Mesendoderm (in vitro differentiated cells): ENCODE results near the gene KCNAB1.

Experiments used
- DNase-seq: peaks from one replicate; pipeline ENCODE4 v3.0.0; 2013
- H2AK5ac ChIP-seq: 2 replicates; pipeline ENCODE4 v1.6.1; 2013; ENCODE audit warnings: low read length, inconsistent platforms
- H2BK120ac ChIP-seq: 2 replicates; pipeline ENCODE4 v1.6.1; 2013; ENCODE audit warnings: low read depth, mild to moderate bottlenecking, low read length, moderate library complexity, mixed read lengths
- H2BK15ac ChIP-seq: replicated peaks from 2 replicates; pipeline ENCODE4 v1.6.1; 2013; ENCODE audit warnings: low read depth, mild to moderate bottlenecking, moderate library complexity
- H2BK5ac ChIP-seq: 2 replicates; pipeline ENCODE4 v1.6.1; 2013; ENCODE audit warnings: low read length, inconsistent platforms
- H3K18ac ChIP-seq: 2 replicates; pipeline ENCODE4 v1.6.1; 2013; ENCODE audit warnings: mild to moderate bottlenecking, low read length, mixed read lengths
- H3K23ac ChIP-seq: one replicate; pipeline ENCODE4 v1.6.1; 2013; ENCODE audit warnings: low read length
- H3K27ac ChIP-seq: 2 replicates; pipeline ENCODE4 v1.5.1; 2013; ENCODE audit warnings: low read depth, mild to moderate bottlenecking, inconsistent platforms, low read length, moderate library complexity
- H3K27me3 ChIP-seq: 2 replicates; pipeline ENCODE4 v1.6.1; 2013; ENCODE audit warnings: low read length, control low read depth, mild to moderate bottlenecking, inconsistent platforms; ENCODE audit not compliant: insufficient read depth, poor library complexity
- H3K36me3 ChIP-seq: 2 replicates; pipeline ENCODE4 v1.6.1; 2013; ENCODE audit warnings: low read length, inconsistent platforms; ENCODE audit not compliant: control insufficient read depth, insufficient read depth
- H3K4ac ChIP-seq: one replicate; pipeline ENCODE4 v1.6.1; 2013; ENCODE audit warnings: low read depth, mild to moderate bottlenecking, low read length, moderate library complexity
- H3K4me1 ChIP-seq: 2 replicates; pipeline ENCODE4 v1.6.1; 2013; ENCODE audit warnings: low read depth, low read length, inconsistent platforms; ENCODE audit not compliant: control insufficient read depth
- H3K4me2 ChIP-seq: 2 replicates; pipeline ENCODE4 v1.6.1; 2013; ENCODE audit warnings: low read length
- H3K4me3 ChIP-seq: 2 replicates; pipeline ENCODE4 v1.5.1; 2013; ENCODE audit warnings: mild to moderate bottlenecking, low read length
- H3K56ac ChIP-seq: one replicate; pipeline ENCODE4 v1.6.1; 2013; ENCODE audit warnings: low read length
- H3K79me1 ChIP-seq: 2 replicates; pipeline ENCODE4 v1.6.1; 2013; ENCODE audit warnings: low read length, inconsistent platforms
- H3K79me2 ChIP-seq: 2 replicates; pipeline ENCODE4 v1.6.1; 2013; ENCODE audit warnings: mild to moderate bottlenecking, low read length; ENCODE audit not compliant: control insufficient read depth, insufficient read depth
- H3K9ac ChIP-seq: 2 replicates; pipeline ENCODE4 v1.6.1; 2013; ENCODE audit warnings: low read length, inconsistent platforms
- H4K5ac ChIP-seq: one replicate; pipeline ENCODE4 v1.6.1; 2013; ENCODE audit warnings: low read length
- H4K8ac ChIP-seq: one replicate; pipeline ENCODE4 v1.6.1; 2013; ENCODE audit warnings: low read depth, mild to moderate bottlenecking, control low read depth, low read length, moderate library complexity
- WGBS: extraction: QIAGEN DNeasy Blood & Tissue Kit; methylation state at CpG from one replicate; pipeline ENCODE4 v1.1.7; 2013; ENCODE audit warnings: low lambda C conversion rate, missing lambda C conversion rate; ENCODE audit not compliant: insufficient coverage; ENCODE audit errors: extremely low coverage; 5-methylcytosine and 5-hydroxymethylcytosine counted together

KCNAB1 gene

GRCh38 chr3:156542101-156543042 is 422.0 kb downstream of the KCNAB1 start:
- H2BK5ac ChIP-seq = no peak overlapping the region
- peaks cover 4% of the 10 kb centered on the region for H3K36me3 ChIP-seq
- WGBS = 100% methylated on average over 1 of the region's 5 CpGs

GRCh38 chr3:156543043-156543555 is 422.7 kb downstream of the KCNAB1 start:
- H2BK120ac ChIP-seq = no peak overlapping the region
- no peak overlapping the region for H2AK5ac ChIP-seq
- H3K4me2 ChIP-seq = no peak overlapping the region
- H3K4me1 ChIP-seq = no peaks in the 10 kb centered on the region
- peaks cover 17% of the 10 kb centered on the region for H3K79me2 ChIP-seq
- H2BK15ac ChIP-seq = no peak overlapping the region
- H3K56ac ChIP-seq = no peak overlapping the region
- no peak overlapping the region for H4K8ac ChIP-seq
- H2BK5ac ChIP-seq = no peak overlapping the region
- no peak overlapping the region for H4K5ac ChIP-seq
- H3K27me3 ChIP-seq = no peaks in the 10 kb centered on the region
- H3K27ac ChIP-seq = no peak overlapping the region
- H3K9ac ChIP-seq = no peak overlapping the region
- H3K79me1 ChIP-seq = peaks cover 7% of the 10 kb centered on the region
- WGBS = no CpG with 5 or more reads among the region's 2 CpGs
- DNase-seq = no peak
- no peak overlapping the region for H3K4me3 ChIP-seq
- H3K18ac ChIP-seq = no peak overlapping the region
- no peak overlapping the region for H3K23ac ChIP-seq
- no peak overlapping the region for H3K4ac ChIP-seq
- H3K36me3 ChIP-seq = peaks cover 4% of the 10 kb centered on the region

More at GRCh38 chr3:156542101-156543042, 422.0 kb downstream of the KCNAB1 start:
- Histone ChIP-seq H3K27me3 (no peaks in the 10 kb centered on the region), H3K27ac (no peak overlapping the region), H3K4me3 (no peak overlapping the region), H3K4ac (no peak overlapping the region), H2BK120ac (no peak overlapping the region), H3K23ac (no peak overlapping the region), H3K56ac (no peak overlapping the region), H3K79me2 (peaks cover 13% of the 10 kb centered on the region), H2BK15ac (no peak overlapping the region), H3K9ac (no peak overlapping the region), H4K5ac (no peak overlapping the region), H3K4me1 (no peaks in the 10 kb centered on the region), H2AK5ac (no peak overlapping the region), H3K4me2 (no peak overlapping the region), H4K8ac (no peak overlapping the region), H3K18ac (no peak overlapping the region), H3K79me1 (peaks cover 5% of the 10 kb centered on the region)
- DNase-seq = no peak

- H3K56ac ChIP-seq = no peak overlapping the region
- no peaks in the 10 kb centered on the region for H3K27me3 ChIP-seq
- H3K4me3 ChIP-seq = no peak overlapping the region
- no peak overlapping the region for H3K9ac ChIP-seq
- H3K4me1 ChIP-seq = peaks cover 3% of the 10 kb centered on the region
- H3K36me3 ChIP-seq = peaks cover 9% of the 10 kb centered on the region
- no peak overlapping the region for H3K18ac ChIP-seq
- H3K27ac ChIP-seq = no peak overlapping the region
- no peak overlapping the region for H2AK5ac ChIP-seq
- H2BK15ac ChIP-seq = no peak overlapping the region
- no peak overlapping the region for H3K4me2 ChIP-seq
- no CpG with 5 or more reads among the region's 2 CpGs for WGBS
- H3K4ac ChIP-seq = no peak overlapping the region
- H3K23ac ChIP-seq = no peak overlapping the region
- no peak overlapping the region for H4K8ac ChIP-seq
- DNase-seq = no peak
- peaks cover 47% of the 10 kb centered on the region for H3K79me2 ChIP-seq
- no peak overlapping the region for H2BK120ac ChIP-seq
- no peak overlapping the region for H4K5ac ChIP-seq
- H3K79me1 ChIP-seq = peaks cover 17% of the 10 kb centered on the region
- no peak overlapping the region for H2BK5ac ChIP-seq
Observed at GRCh38 chr3:156547637-156548036, 427.3 kb downstream of the KCNAB1 start.

- H4K5ac ChIP-seq = no peak overlapping the region
Observed at GRCh38 chr3:156548041-156548687, 427.8 kb downstream of the KCNAB1 start.

GRCh38 chr3:156548902-156549301 is 428.5 kb downstream of the KCNAB1 start:
- no peak overlapping the region for H3K27ac ChIP-seq
- peaks cover 57% of the 10 kb centered on the region for H3K79me2 ChIP-seq
- H3K36me3 ChIP-seq = peaks cover 9% of the 10 kb centered on the region
- H4K8ac ChIP-seq = no peak overlapping the region
- no peak for DNase-seq
- H3K4me2 ChIP-seq = no peak overlapping the region
- H3K4me1 ChIP-seq = peaks cover 3% of the 10 kb centered on the region
- H3K4me3 ChIP-seq = no peak overlapping the region
- WGBS = no CpG with 5 or more reads among the region's 6 CpGs
- no peak overlapping the region for H3K9ac ChIP-seq
- H3K4ac ChIP-seq = no peak overlapping the region
- no peak overlapping the region for H2BK15ac ChIP-seq
- peaks cover 17% of the 10 kb centered on the region for H3K79me1 ChIP-seq
- H3K23ac ChIP-seq = no peak overlapping the region
- no peak overlapping the region for H3K56ac ChIP-seq
- H3K27me3 ChIP-seq = no peaks in the 10 kb centered on the region
- H3K18ac ChIP-seq = no peak overlapping the region
- no peak overlapping the region for H4K5ac ChIP-seq
- H2AK5ac ChIP-seq = no peak overlapping the region
- no peak overlapping the region for H2BK5ac ChIP-seq
- H2BK120ac ChIP-seq = no peak overlapping the region

More at GRCh38 chr3:156548041-156548687, 427.8 kb downstream of the KCNAB1 start:
- Histone ChIP-seq H3K23ac (no peak overlapping the region), H3K79me2 (peaks cover 50% of the 10 kb centered on the region), H3K4me1 (peaks cover 3% of the 10 kb centered on the region), H2BK15ac (no peak overlapping the region), H3K4me3 (no peak overlapping the region), H2BK5ac (no peak overlapping the region), H3K4ac (no peak overlapping the region), H3K4me2 (no peak overlapping the region), H4K8ac (no peak overlapping the region), H2BK120ac (no peak overlapping the region), H2AK5ac (no peak overlapping the region), H3K56ac (no peak overlapping the region), H3K9ac (no peak overlapping the region), H3K79me1 (peaks cover 17% of the 10 kb centered on the region), H3K18ac (no peak overlapping the region), H3K27ac (no peak overlapping the region), H3K27me3 (no peaks in the 10 kb centered on the region), H3K36me3 (peaks cover 9% of the 10 kb centered on the region)
- WGBS = no CpG with 5 or more reads among the region's 4 CpGs
- no peak for DNase-seq
